22Rv1 (cell line): ENCODE data around the gene ZNF578.
"Not testable (repeated sequence)": the region's sequence is repeated elsewhere in the genome, so short reads cannot be mapped to it uniquely, and the experiment has no call there.

Source experiments
- H3K27ac ChIP-seq: fragments of 450-650 bp; 2 replicates; pipeline ENCODE4 v1.5.1; 2017
- CTCF ChIP-seq: fragments of 450-650 bp; IDR thresholded peaks from 2 replicates; pipeline ENCODE4 v1.5.1; 2017; ENCODE audit warnings: mild to moderate bottlenecking
- ZFX ChIP-seq: fragments of 450-650 bp; IDR thresholded peaks from 2 replicates; pipeline ENCODE4 v1.6.1; 2017; ENCODE audit warnings: antibody characterized with exemption, borderline replicate concordance

Gene ZNF578

GRCh38 chr19:52536448-52536800 is 83.1 kb downstream of the ZNF578 start:
- no peak overlapping the region for H3K27ac ChIP-seq
- TF ChIP-seq ZFX (no peak), CTCF (no peak)

- not testable (repeated sequence) for H3K27ac ChIP-seq
Observed at GRCh38 chr19:52538815-52539214, 85.5 kb downstream of the ZNF578 start.

GRCh38 chr19:52541176-52541575 is 87.8 kb downstream of the ZNF578 start:
- H3K27ac ChIP-seq = not testable (repeated sequence)

GRCh38 chr19:52541608-52542007 is 88.3 kb downstream of the ZNF578 start:
- H3K27ac ChIP-seq = no peak overlapping the region
- TF ChIP-seq CTCF (no peak), ZFX (no peak)

DNA sequence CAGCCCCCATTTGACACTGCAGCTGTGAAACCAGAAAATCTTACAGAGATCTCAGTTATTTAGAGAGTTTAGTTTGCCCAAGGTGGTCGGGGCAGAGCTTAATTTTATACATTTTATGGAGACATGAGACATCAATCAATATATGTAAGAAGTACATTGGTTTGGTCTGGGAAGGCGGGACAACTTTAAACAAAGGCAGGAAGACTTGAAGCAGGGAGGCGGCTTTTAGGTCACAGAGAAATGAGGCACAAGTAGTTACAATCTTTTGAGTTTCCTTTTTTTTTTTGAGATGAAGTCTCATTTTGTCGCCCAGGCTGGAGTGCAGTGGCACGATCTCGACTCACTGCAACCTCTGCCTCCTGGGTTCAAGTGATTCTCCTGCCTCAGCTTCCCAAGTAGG is 89.2 kb downstream of the ZNF578 start:
- H3K27ac ChIP-seq = not testable (repeated sequence)

GRCh38 chr19:52542984-52543664 is 89.8 kb downstream of the ZNF578 start:
- TF ChIP-seq CTCF = no peak
- no peak for TF ChIP-seq ZFX
- H3K27ac ChIP-seq = no peak overlapping the region

DNA sequence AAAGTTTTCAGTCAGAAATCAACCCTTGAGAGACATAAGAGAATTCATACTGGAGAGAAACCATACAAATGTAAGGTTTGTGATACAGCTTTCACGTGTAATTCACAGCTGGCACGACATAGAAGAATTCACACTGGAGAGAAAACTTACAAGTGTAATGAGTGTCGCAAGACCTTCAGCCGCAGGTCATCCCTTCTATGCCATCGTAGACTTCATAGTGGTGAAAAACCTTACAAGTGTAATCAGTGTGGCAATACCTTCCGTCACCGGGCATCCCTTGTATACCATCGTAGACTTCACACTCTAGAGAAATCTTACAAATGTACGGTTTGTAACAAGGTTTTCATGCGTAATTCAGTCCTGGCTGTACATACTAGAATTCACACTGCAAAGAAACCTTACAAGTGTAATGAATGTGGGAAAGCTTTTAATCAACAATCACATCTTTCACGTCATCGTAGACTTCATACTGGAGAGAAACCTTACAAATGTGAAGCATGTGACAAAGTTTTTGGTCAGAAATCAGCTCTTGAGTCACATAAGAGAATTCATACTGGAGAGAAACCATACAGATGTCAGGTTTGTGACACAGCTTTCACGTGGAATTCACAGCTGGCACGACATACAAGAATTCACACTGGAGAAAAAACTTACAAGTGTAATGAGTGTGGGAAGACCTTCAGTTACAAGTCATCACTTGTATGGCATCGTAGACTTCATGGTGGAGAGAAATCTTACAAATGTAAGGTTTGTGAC is 101.0 kb downstream of the ZNF578 start:
- TF ChIP-seq ZFX (no peak), CTCF (no peak)

DNA sequence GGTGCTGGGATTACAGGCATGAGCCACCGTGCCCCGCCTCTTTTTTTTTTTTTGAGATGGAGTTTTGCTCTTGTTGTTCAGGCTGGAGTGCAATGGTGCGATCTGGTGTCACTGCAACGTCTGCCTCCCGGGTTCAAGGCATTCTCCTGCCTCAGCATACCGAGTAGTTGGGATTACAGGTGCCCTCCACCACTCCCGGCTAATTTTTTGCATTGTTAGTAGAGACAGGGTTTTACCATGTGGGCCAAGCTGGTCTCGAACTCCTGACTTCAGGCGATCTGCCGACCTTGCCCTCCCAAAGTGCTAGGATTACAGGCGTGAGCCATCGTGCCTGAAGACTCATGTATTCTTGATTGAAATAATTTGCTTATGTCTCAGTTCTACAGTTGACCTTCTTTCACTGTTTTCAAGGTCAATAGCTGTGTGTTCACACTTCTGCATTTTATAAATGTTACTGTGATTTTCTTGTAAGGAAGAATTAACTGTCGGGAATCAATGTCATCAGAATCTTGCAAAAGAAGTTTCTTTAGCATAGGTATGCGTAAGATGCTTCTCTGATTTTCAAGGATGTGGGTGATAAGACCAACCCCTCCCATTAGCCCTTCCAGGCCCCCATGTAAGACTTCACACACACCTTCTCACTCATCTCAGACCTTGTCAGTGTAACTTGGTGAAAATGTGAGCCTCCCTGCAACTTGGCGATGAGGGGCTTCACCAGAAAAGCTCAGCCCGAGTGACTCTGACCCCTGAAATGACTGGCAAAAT is 104.1 kb downstream of the ZNF578 start:
- TF ChIP-seq ZFX (no peak), CTCF (no peak)
- no peak overlapping the region for H3K27ac ChIP-seq

More for the DNA sequence above, 101.0 kb downstream of the ZNF578 start:
- no peak overlapping the region for H3K27ac ChIP-seq

DNA sequence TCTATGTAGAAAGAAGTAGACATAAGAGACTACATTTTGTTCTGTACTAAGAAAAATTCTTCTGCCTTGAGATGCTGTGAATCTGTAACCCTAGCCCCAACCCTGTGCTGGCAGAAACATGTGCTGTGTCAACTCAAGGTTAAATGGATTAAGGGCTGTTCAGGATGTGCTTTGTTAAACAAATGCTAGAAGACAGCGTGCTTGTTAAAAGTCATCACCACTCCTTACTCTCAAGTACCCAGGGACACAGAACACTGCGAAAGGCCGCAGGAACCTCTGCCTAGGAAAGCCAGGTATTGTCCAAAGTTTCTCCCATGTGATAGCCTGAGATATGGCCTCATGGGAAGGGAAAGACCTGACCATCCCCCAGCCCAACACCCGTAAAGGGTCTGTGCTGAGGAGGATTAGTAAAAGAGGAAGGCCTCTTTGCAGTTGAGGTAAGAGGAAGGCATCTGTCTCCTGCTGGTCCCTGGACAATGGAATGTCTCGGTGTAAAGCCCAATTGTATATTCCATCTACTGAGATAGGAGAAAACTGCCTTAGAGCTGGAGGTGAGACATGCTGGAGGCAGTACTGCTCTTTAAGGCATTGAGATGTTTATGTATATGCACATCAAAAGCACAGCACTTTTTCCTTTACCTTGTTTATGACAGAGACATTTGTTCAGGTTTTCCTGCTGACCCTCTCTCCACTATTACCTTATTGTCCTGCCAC is 105.5 kb downstream of the ZNF578 start:
- not testable (repeated sequence) for H3K27ac ChIP-seq

DNA sequence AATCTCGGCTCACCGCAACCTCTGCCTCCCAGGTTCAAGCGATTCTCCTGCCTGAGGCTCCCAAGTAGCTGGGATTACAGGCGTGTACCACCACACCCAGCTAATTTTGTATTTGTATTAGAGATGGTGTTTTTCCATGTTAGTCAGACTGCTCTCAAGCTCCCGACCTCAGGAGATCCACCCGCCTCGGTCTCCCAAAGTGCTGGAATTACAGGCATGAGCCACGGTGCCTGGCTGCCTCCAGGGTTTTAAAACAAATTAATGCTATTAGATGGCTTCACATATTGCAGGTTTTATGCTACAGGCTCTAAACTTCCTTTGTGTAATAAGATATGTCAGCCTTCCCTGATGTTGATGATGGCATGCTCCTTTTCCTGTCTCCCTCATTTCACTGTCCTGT is 108.3 kb downstream of the ZNF578 start:
- not testable (repeated sequence) for H3K27ac ChIP-seq
